ENCODE measurements around the gene COA7.
"Not testable (repeated sequence)": the region's sequence is repeated elsewhere in the genome, so short reads cannot be mapped to it uniquely, and the experiment has no call there.

Gene COA7

DNA sequence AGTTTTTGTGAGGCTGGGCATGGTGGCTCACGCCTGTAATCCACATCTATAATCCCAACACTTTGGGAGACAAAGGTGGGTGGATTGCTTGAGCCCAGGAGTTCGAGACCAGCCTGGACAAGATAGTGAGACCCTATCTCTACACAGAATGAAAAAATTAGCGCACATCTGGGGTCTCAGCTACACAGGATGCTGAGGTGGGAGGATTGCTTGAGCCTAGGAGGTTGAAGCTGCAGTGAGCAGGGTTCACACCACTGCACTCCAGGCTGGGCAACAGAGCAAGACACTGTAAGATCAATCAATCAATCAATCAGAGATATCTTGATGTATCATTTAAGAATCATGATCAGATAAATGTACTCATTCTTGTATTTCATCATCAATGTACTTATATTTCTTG, 35.2 kb upstream of the COA7 start:
- H3K4me3 ChIP-seq (ENCODE audit: insufficient read length, low read depth) = no peak overlapping the region

DNA sequence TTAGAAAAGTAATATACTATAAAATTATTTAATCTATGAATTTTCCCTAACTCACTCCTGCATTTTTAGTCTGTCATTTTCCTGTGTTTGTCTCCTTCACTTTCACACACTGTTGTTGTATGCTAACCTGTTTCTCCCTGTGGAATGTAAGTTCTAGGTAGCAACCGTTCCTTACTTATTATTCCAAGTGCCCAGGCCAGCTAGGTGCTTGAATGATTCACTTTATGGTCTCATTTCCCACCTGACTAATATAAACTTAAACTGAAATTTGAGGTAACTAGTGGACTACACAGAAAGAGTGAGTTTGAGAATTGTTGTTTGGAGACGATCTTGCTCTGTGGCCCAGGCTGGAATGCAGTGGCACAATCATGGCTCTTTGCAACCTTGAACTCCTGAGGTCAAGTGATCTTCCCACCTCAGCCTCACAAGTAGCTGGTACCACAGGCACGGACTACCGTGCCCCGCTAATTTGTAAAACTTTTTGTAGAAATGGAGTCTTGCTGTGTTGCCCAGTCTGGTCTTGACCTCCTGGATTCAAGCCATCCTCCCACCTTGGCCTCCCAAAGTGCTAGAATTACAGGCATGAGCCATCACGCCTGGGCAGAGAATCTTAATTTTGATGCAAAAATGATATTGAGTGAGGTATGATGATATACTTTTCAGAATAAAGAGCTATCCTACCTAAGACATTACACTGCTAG, 30.0 kb upstream of the COA7 start:
- Histone ChIP-seq H3K36me3 (ENCODE audit: insufficient read depth, insufficient read length, low read length) (peaks cover 14% of the 10 kb centered on the region), H3K4me3 (ENCODE audit: insufficient read length, low read depth) (no peak overlapping the region), H3K9ac (ENCODE audit: insufficient read length, low read depth) (no peak overlapping the region)

More for the DNA sequence above, 35.2 kb upstream of the COA7 start:
- TF ChIP-seq YY1 (IDR thresholded peaks at IDR 0.05; ENCODE audit: insufficient read depth, insufficient read length) = no peak
- no peak for TF ChIP-seq SUZ12 (IDR thresholded peaks at IDR 0.05; ENCODE audit: extremely low read depth, insufficient read depth, insufficient read length)
- no peak for TF ChIP-seq ZNF274 (IDR thresholded peaks at IDR 0.05; ENCODE audit: low read depth, low read length)
- no peaks in the 10 kb centered on the region for H3K27me3 ChIP-seq (ENCODE audit: insufficient read depth, insufficient read length)
- DNase-seq (ENCODE audit: low read depth, low spot score) = no peak
- no peaks in the 10 kb centered on the region for H3K9me3 ChIP-seq (ENCODE audit: insufficient read depth, low read length)
- no peak overlapping the region for H3K9ac ChIP-seq (ENCODE audit: insufficient read length, low read depth)
- H3K4me1 ChIP-seq (ENCODE audit: insufficient read depth, insufficient read length) = no peaks in the 10 kb centered on the region
- peaks cover 18% of the 10 kb centered on the region for H3K36me3 ChIP-seq (ENCODE audit: insufficient read depth, insufficient read length, low read length)

DNA sequence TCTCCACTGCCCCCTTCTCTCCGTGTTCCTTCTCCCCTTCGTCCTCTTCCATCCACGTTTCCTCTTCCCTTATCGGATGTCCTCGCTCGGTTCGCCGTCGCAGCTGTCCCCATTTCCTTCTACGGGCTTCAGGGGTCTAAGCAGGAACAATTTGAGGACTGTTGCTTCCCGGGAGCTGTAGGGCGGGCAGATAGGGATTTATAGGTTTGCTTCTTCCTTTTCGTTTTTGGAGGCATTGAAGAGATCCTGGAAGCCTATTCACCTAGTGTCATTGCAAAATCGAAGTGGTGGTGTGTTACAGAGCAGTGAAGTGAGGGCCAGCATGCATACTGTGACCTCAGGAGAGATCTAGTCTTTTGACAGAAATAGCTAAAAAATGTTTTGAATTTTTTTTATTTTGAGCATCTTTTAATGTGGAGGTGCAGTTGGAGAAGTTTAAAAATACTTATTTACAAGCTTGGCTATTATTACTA, 29.0 kb upstream of the COA7 start:
- TF ChIP-seq YY1 (IDR thresholded peaks at IDR 0.05; ENCODE audit: insufficient read depth, insufficient read length) (no peak), SUZ12 (IDR thresholded peaks at IDR 0.05; ENCODE audit: extremely low read depth, insufficient read depth, insufficient read length) (no peak), ZNF274 (IDR thresholded peaks at IDR 0.05; ENCODE audit: low read depth, low read length) (no peak)
- Histone ChIP-seq H3K9ac (ENCODE audit: insufficient read length, low read depth) (peak overlapping the region; percentile 93), H3K9me3 (ENCODE audit: insufficient read depth, low read length) (no peaks in the 10 kb centered on the region), H3K4me1 (ENCODE audit: insufficient read depth, insufficient read length) (no peaks in the 10 kb centered on the region), H3K36me3 (ENCODE audit: insufficient read depth, insufficient read length, low read length) (peaks cover 14% of the 10 kb centered on the region), H3K27me3 (ENCODE audit: insufficient read depth, insufficient read length) (no peaks in the 10 kb centered on the region), H3K4me3 (ENCODE audit: insufficient read length, low read depth) (peak overlapping the region; percentile 91)
- DNase-seq (ENCODE audit: low read depth, low spot score) = no peak

More for the DNA sequence above, 30.0 kb upstream of the COA7 start:
- Histone ChIP-seq H3K9me3 (ENCODE audit: insufficient read depth, low read length) (no peaks in the 10 kb centered on the region), H3K4me1 (ENCODE audit: insufficient read depth, insufficient read length) (no peaks in the 10 kb centered on the region), H3K27me3 (ENCODE audit: insufficient read depth, insufficient read length) (no peaks in the 10 kb centered on the region)
- no peak for DNase-seq (ENCODE audit: low read depth, low spot score)
- TF ChIP-seq SUZ12 (IDR thresholded peaks at IDR 0.05; ENCODE audit: extremely low read depth, insufficient read depth, insufficient read length) = no peak

DNA sequence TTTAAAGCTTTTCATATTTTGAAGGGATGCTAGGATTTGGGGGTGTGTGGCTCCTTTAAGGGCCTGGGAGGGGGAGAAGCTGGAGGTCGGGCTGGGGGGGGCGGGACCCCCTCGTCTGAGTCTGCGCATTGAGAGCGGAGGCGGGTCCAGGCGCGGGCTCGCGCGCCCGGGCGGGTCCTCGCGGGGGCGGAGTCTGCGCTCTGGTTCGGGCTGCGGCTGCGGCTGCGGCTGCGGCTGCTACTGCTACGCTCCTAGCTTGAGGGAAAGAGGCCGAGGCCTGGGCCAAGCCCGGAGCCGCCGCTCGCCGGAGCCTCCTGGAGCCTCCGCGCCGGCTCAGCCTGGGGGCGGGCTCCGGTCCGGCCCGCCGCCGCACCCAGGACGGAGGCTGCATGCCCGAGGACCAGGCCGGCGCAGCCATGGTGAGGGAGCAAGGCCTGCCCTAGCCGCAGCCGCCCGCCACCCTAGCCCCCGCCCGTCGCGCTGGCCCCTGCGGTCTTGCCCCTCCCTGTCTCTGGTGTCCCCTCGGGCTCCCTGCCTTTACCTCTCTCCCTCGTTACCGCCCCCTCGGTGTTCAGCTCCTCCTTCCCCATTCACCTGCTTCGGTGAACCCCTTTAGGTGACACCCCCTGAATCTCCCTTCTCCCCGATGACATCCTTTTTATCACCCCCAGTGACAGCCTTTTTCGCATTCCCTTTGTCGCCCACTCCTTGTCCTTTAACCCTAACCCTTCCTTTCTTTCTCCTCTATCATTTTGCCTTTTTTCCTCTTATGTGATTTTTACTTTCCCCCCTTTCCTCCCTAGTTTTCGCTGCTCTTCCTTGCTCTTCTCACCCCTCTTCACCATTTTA, 28.3 kb upstream of the COA7 start, which contains the start of gene ZYG11B:
ZYG11B (plus strand) TSS at position 189 of the 849 bp plus-strand sequence; CDS start at position 390, 201 bp downstream.
- peak; percentile 80 for DNase-seq (ENCODE audit: low read depth, low spot score)
- peak within 1 kb of the TSS; percentile 91 for H3K4me3 ChIP-seq (ENCODE audit: insufficient read length, low read depth)
- peak within 1 kb of the TSS; percentile 93 for H3K9ac ChIP-seq (ENCODE audit: insufficient read length, low read depth)
- no peaks in the 10 kb centered on the region for H3K27me3 ChIP-seq (ENCODE audit: insufficient read depth, insufficient read length)
- H3K4me1 ChIP-seq (ENCODE audit: insufficient read depth, insufficient read length) = no peaks in the 10 kb centered on the region
- H3K36me3 ChIP-seq (ENCODE audit: insufficient read depth, insufficient read length, low read length) = peaks cover 10% of the 10 kb centered on the region
- no peaks in the 10 kb centered on the region for H3K9me3 ChIP-seq (ENCODE audit: insufficient read depth, low read length)
- no peak for TF ChIP-seq YY1 (IDR thresholded peaks at IDR 0.05; ENCODE audit: insufficient read depth, insufficient read length)
- no peak for TF ChIP-seq SUZ12 (IDR thresholded peaks at IDR 0.05; ENCODE audit: extremely low read depth, insufficient read depth, insufficient read length)
- TF ChIP-seq ZNF274 (IDR thresholded peaks at IDR 0.05; ENCODE audit: low read depth, low read length) = no peak

DNA sequence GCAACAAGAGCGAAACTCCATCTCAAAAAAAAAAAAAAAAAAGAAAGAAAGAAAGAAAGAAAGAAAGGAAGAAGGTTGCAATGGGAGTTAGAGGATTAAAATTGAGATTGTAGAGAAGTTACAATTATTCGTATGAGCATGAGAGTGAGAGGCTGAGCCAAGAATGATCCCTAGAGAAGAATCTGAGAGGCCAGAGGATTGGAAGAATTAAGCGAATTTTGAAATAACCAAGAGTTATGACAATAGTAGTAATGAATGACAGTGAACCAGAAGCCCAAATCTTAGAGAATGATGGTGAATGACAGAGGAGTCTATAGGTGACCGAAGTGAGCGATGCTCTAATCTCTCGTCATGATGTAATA, 27.7 kb upstream of the COA7 start:
- no peak for DNase-seq (ENCODE audit: low read depth, low spot score)
- no peak for TF ChIP-seq SUZ12 (IDR thresholded peaks at IDR 0.05; ENCODE audit: extremely low read depth, insufficient read depth, insufficient read length)
- no peak for TF ChIP-seq YY1 (IDR thresholded peaks at IDR 0.05; ENCODE audit: insufficient read depth, insufficient read length)
- no peak for TF ChIP-seq ZNF274 (IDR thresholded peaks at IDR 0.05; ENCODE audit: low read depth, low read length)

DNA sequence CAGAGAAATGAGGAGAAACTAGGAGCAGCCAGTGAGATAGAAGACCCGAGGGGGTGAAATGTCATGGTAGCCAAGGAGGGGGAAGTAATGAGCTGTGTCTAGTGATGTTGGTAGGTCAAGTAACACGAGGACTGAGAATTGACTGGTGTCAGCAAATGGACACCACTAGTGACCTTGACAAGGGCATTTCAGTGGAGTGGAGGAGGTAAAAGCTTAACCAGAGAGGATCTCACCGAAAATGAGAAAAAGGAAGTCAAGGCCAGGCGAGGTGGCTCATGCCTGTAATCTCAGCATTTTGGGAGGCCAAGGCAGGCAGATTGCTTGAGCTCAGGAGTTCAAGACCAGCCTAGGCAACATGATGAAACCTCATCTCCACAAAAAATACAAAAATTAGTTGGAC, 25.1 kb upstream of the COA7 start:
- Histone ChIP-seq H3K4me3 (ENCODE audit: insufficient read length, low read depth) (no peak overlapping the region), H3K9me3 (ENCODE audit: insufficient read depth, low read length) (no peaks in the 10 kb centered on the region), H3K36me3 (ENCODE audit: insufficient read depth, insufficient read length, low read length) (no peaks in the 10 kb centered on the region), H3K4me1 (ENCODE audit: insufficient read depth, insufficient read length) (no peaks in the 10 kb centered on the region), H3K9ac (ENCODE audit: insufficient read length, low read depth) (no peak overlapping the region), H3K27me3 (ENCODE audit: insufficient read depth, insufficient read length) (no peaks in the 10 kb centered on the region)
- TF ChIP-seq ZNF274 (IDR thresholded peaks at IDR 0.05; ENCODE audit: low read depth, low read length) (no peak), SUZ12 (IDR thresholded peaks at IDR 0.05; ENCODE audit: extremely low read depth, insufficient read depth, insufficient read length) (no peak), YY1 (IDR thresholded peaks at IDR 0.05; ENCODE audit: insufficient read depth, insufficient read length) (no peak)
- DNase-seq (ENCODE audit: low read depth, low spot score) = no peak

More for the DNA sequence above, 27.7 kb upstream of the COA7 start:
- Histone ChIP-seq H3K9me3 (ENCODE audit: insufficient read depth, low read length) (no peaks in the 10 kb centered on the region), H3K4me3 (ENCODE audit: insufficient read length, low read depth) (no peak overlapping the region), H3K4me1 (ENCODE audit: insufficient read depth, insufficient read length) (no peaks in the 10 kb centered on the region), H3K9ac (ENCODE audit: insufficient read length, low read depth) (peak overlapping the region; percentile 57), H3K27me3 (ENCODE audit: insufficient read depth, insufficient read length) (no peaks in the 10 kb centered on the region), H3K36me3 (ENCODE audit: insufficient read depth, insufficient read length, low read length) (peaks cover 5% of the 10 kb centered on the region)

DNA sequence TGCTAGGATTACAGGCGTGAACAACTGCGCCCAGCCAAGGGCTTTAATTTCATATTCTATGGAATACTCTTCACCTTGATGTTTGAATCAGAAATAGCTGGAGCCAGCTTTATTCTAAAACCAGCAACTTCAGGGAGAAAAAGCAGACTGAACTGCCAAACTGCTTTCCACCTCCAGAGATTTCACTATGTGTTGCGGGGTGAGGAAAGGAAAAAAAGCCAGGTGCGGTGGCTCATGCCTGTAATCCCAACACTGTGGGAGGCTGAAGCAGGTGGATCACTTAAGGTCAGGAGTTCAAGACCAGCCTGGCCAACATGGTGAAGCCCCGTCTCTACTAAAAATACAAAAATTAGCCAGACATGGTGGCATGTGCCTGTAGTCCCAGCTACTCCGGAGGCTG, 17.1 kb upstream of the COA7 start:
- not testable (repeated sequence) for H3K4me1 ChIP-seq (ENCODE audit: insufficient read depth, insufficient read length)

More for the DNA sequence above, 17.1 kb upstream of the COA7 start:
- not testable (repeated sequence) for H3K36me3 ChIP-seq (ENCODE audit: insufficient read depth, insufficient read length, low read length); H3K9ac ChIP-seq (ENCODE audit: insufficient read length, low read depth); H3K4me3 ChIP-seq (ENCODE audit: insufficient read length, low read depth); DNase-seq (ENCODE audit: low read depth, low spot score); H3K9me3 ChIP-seq (ENCODE audit: insufficient read depth, low read length); H3K27me3 ChIP-seq (ENCODE audit: insufficient read depth, insufficient read length)
